ENCODE data around the gene DHX34.
A peak's percentile ranks its signal among the peaks of the same experiment; 100 is the strongest.
"Not testable (repeated sequence)": the region's sequence is repeated elsewhere in the genome, so short reads cannot be mapped to it uniquely, and the experiment has no call there.

Gene DHX34, protein sequence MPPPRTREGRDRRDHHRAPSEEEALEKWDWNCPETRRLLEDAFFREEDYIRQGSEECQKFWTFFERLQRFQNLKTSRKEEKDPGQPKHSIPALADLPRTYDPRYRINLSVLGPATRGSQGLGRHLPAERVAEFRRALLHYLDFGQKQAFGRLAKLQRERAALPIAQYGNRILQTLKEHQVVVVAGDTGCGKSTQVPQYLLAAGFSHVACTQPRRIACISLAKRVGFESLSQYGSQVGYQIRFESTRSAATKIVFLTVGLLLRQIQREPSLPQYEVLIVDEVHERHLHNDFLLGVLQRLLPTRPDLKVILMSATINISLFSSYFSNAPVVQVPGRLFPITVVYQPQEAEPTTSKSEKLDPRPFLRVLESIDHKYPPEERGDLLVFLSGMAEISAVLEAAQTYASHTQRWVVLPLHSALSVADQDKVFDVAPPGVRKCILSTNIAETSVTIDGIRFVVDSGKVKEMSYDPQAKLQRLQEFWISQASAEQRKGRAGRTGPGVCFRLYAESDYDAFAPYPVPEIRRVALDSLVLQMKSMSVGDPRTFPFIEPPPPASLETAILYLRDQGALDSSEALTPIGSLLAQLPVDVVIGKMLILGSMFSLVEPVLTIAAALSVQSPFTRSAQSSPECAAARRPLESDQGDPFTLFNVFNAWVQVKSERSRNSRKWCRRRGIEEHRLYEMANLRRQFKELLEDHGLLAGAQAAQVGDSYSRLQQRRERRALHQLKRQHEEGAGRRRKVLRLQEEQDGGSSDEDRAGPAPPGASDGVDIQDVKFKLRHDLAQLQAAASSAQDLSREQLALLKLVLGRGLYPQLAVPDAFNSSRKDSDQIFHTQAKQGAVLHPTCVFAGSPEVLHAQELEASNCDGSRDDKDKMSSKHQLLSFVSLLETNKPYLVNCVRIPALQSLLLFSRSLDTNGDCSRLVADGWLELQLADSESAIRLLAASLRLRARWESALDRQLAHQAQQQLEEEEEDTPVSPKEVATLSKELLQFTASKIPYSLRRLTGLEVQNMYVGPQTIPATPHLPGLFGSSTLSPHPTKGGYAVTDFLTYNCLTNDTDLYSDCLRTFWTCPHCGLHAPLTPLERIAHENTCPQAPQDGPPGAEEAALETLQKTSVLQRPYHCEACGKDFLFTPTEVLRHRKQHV

GRCh38 chr19:47348819-47349795 is at the start of gene DHX34:
Gene DHX34 (plus strand): TSS chr19:47349315. CDS start chr19:47353031, 3,716 bp downstream.
- peak; percentile 73 to 98 (median 94) for DNase-seq

GRCh38 chr19:47300867-47301266 is 48.2 kb upstream of the DHX34 start:
- not testable (repeated sequence) for DNase-seq

- no peak for DNase-seq
Measured at GRCh38 chr19:47302249-47302648, 46.9 kb upstream of the DHX34 start.

GRCh38 chr19:47303966-47304365 is 45.1 kb upstream of the DHX34 start:
- DNase-seq: no peak

- DNase-seq: peak in 19 of 56 donors; percentile 2 to 56 (median 15)
Measured at GRCh38 chr19:47305309-47305751, 43.8 kb upstream of the DHX34 start.

GRCh38 chr19:47306303-47306702 is 42.8 kb upstream of the DHX34 start:
- DNase-seq: no peak

DNA sequence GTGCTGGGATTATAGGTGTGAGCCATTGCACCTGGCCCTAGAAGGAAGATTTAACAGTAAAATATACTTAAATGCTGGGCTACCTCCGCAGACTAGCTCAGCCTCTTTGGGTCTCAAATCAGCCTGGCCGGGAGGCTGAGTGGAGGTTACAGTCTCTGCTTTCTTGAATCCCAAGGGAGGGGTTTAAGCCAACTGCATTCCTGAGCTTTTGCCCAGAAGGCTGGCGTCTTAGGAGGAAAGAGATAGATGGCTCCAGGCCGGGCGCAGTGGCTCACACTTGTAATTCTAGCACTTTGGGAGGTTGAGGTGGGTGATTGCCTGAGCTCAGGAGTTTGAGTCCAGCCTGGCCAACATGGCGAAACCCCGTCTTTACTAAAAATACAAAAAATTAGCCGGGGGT is 40.1 kb upstream of the DHX34 start:
- DNase-seq: no peak

DNA sequence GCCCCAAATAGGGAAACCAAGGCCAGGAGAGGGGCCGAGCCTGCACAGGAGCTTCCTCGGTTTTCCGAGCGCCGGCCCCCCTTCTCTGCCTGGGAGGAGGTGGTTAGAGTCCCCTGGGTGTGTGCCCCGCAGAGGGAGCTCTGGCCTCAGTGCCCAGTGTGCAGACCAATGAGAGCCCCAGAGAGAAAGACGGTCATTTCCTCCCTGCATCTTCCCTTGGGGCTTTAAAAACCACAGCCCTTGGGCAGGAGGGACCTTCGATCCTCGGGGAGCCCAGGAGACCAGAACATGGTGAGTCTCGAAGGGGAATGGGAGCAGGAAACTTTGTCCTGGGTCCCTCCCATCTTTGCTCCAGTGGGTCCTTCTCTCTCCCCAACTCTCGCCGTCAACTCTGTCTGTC is 39.5 kb upstream of the DHX34 start, which contains the start of gene C5AR1:
C5AR1 (plus strand) TSS at position 254 of the 400 bp plus-strand sequence; CDS start at position 289, 35 bp downstream.
- peak in 10 of 56 donors; percentile 5 to 39 (median 22) for DNase-seq

DNA sequence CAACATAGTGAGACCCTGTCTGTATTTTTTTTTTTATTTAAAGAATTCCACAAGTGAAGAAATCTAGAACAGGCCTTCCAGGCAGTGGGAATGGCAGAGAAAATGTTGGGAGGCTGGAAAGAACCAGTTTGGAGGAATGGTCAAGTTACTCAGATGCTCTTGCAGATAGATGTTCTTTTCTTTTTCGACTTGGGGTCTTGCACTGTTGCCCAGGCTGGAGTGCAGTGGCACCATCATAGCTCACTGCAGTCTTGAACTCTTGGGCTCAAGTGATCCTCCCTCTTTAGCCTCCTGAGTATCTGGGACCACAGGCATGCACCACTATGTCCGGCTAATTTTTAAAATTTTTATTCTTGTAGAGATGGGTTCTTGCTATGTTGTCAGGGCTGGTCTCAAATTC is 38.8 kb upstream of the DHX34 start:
- no peak for DNase-seq

- DNase-seq: peak in 1 of 56 donors; percentile 21
Measured at GRCh38 chr19:47310819-47311218, 38.3 kb upstream of the DHX34 start.

- DNase-seq: no peak
Measured at GRCh38 chr19:47312366-47313006, 36.6 kb upstream of the DHX34 start.

DNA sequence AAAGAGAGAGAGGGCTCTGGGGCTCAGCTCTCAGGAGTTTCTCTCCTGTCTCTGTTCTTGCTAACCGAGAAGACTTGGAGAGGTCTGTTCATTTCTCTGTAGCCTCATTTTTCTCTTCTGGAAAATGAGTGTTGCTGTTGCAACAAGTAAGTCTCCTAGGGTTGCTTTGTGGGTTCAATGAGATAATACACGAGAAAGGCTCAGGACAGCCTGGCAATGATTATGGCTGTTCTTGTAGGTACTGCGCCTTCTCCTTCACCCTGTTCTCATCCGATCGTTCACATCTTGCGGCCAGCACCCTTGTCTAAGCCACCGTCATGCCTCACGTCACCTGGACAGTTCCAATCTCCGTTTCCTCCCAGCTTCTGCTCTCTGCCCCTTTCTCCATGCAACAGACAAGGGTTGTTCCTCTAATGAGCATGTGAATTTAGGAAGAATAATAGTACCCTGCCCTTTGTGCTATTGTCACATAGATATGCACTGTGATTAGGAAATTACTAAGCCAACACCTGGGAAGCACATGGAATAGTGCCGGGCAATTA is 35.3 kb upstream of the DHX34 start:
- no peak for DNase-seq

DNA sequence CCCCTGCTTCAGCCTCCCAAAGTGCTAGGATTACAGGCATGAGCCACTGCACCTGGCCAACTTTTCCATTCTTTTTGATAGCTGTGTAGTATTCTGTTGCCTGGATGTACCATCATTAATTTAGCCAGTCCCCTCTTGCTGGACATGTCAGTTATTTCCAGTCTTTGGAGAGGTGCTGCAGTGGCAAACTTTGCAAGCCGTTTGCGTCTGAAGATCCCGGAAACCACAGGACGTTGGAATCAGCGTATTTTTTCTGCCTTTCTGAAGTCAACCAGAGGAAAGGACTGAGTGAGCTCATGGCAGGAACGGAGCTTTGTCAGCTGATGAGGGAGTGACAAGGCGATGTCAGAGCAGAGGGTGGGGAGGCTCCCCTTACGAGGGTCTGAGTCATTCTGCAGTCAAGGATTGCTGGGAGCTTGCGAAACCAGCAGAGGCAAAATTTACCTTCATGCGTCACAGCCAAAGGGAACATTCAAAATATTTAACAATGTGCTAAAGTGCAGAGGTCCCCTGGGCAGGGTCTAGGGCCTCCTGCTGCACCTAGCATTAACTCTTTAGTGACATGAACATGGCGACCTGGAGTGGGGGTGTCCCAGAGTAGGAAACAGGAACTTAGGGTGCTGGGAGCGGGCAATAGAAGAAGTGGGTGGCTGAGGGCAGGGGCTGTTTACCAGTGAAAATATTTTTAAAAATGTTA is 33.8 kb upstream of the DHX34 start:
- peak in 18 of 56 donors; percentile 12 to 65 (median 29) for DNase-seq

- DNase-seq: no peak
Measured at GRCh38 chr19:47316513-47316912, 32.6 kb upstream of the DHX34 start.

DNA sequence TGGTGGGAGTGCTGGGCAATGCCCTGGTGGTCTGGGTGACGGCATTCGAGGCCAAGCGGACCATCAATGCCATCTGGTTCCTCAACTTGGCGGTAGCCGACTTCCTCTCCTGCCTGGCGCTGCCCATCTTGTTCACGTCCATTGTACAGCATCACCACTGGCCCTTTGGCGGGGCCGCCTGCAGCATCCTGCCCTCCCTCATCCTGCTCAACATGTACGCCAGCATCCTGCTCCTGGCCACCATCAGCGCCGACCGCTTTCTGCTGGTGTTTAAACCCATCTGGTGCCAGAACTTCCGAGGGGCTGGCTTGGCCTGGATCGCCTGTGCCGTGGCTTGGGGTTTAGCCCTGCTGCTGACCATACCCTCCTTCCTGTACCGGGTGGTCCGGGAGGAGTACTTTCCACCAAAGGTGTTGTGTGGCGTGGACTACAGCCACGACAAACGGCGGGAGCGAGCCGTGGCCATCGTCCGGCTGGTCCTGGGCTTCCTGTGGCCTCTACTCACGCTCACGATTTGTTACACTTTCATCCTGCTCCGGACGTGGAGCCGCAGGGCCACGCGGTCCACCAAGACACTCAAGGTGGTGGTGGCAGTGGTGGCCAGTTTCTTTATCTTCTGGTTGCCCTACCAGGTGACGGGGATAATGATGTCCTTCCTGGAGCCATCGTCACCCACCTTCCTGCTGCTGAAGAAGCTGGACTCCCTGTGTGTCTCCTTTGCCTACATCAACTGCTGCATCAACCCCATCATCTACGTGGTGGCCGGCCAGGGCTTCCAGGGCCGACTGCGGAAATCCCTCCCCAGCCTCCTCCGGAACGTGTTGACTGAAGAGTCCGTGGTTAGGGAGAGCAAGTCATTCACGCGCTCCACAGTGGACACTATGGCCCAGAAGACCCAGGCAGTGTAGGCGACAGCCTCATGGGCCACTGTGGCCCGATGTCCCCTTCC is 28.9 kb upstream of the DHX34 start:
- no peak for DNase-seq

GRCh38 chr19:47321630-47322029 is 27.5 kb upstream of the DHX34 start:
- DNase-seq: no peak

DNA sequence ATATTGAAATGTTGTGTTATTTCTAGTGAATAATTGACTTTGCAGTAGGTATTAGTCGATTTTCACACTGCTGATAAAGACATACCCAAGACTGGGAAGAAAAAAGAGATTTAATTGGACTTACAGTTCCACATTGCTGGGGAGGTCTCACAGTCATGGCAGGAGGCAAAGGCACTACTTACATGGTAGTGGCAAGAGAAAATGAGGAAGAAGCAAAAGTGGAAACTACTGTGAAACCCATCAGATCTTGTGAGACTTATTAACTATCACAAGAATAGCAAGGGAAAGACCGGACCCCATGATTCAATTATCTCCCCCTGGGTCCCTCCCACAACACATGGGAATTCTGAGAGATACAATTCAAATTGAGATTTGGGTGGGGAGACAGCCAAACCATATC is 27.1 kb upstream of the DHX34 start:
- no peak for DNase-seq

- DNase-seq: no peak
Measured at GRCh38 chr19:47323409-47323808, 25.7 kb upstream of the DHX34 start.

All from amygdala (tissue), 56 donors.